NCI-H510A treated with DMSO at 0.1 percent for 48 hours (cell line): ENCODE measurements around the gene ITGA6.

Experiments
- DNase-seq: peaks from one replicate; lab custom pipeline; 2025; lab: John Stamatoyannopoulos, UW

Gene ITGA6

GRCh38 chr2:172427256-172427989, at the start of gene ITGA6:
TSS of gene ITGA6 (plus strand) at chr2:172427586.
- peak; percentile 93 for DNase-seq

- no peak for DNase-seq
Measured at GRCh38 chr2:172380436-172381274, 46.7 kb upstream of the ITGA6 start.

GRCh38 chr2:172381275-172382027, 45.9 kb upstream of the ITGA6 start:
- no peak for DNase-seq

GRCh38 chr2:172387361-172387760, 40.0 kb upstream of the ITGA6 start:
- no peak for DNase-seq

GRCh38 chr2:172389685-172390339, 37.6 kb upstream of the ITGA6 start:
- DNase-seq, result no peak

GRCh38 chr2:172394002-172394401, 33.4 kb upstream of the ITGA6 start:
- DNase-seq, result no peak

GRCh38 chr2:172395503-172395902, 31.9 kb upstream of the ITGA6 start:
- no peak for DNase-seq

GRCh38 chr2:172397148-172397834, 30.1 kb upstream of the ITGA6 start:
- no peak for DNase-seq

GRCh38 chr2:172398440-172398839, 28.9 kb upstream of the ITGA6 start:
- no peak for DNase-seq

GRCh38 chr2:172399765-172400164, 27.6 kb upstream of the ITGA6 start:
- no peak for DNase-seq

GRCh38 chr2:172402198-172402597, 25.2 kb upstream of the ITGA6 start:
- DNase-seq, result no peak

GRCh38 chr2:172403402-172403801, 24.0 kb upstream of the ITGA6 start:
- no peak for DNase-seq

- no peak for DNase-seq
Measured at GRCh38 chr2:172403881-172404468, 23.4 kb upstream of the ITGA6 start.

GRCh38 chr2:172404824-172405223, 22.6 kb upstream of the ITGA6 start:
- no peak for DNase-seq

GRCh38 chr2:172405673-172406072, 21.7 kb upstream of the ITGA6 start:
- no peak for DNase-seq

GRCh38 chr2:172408143-172408766, 19.1 kb upstream of the ITGA6 start:
- DNase-seq, result peak; percentile 93

GRCh38 chr2:172409042-172409441, 18.3 kb upstream of the ITGA6 start:
- DNase-seq, result no peak

- DNase-seq, result peak; percentile 80
Measured at GRCh38 chr2:172412984-172413492, 14.3 kb upstream of the ITGA6 start.

- peak; percentile 93 for DNase-seq
Measured at GRCh38 chr2:172415157-172415864, 12.1 kb upstream of the ITGA6 start.

- DNase-seq, result peak; percentile 72
Measured at GRCh38 chr2:172415865-172416183, 11.6 kb upstream of the ITGA6 start.
